HG02623 (cell line): ENCODE results near the gene BMPER.

Experiments used
- ATAC-seq: cut with Tn5 transposase; IDR thresholded peaks from one replicate; pipeline ENCODE4 v1.9.1; 2021; ENCODE audit warnings: moderate library complexity; ENCODE audit not compliant: unreplicated experiment

Gene BMPER

DNA sequence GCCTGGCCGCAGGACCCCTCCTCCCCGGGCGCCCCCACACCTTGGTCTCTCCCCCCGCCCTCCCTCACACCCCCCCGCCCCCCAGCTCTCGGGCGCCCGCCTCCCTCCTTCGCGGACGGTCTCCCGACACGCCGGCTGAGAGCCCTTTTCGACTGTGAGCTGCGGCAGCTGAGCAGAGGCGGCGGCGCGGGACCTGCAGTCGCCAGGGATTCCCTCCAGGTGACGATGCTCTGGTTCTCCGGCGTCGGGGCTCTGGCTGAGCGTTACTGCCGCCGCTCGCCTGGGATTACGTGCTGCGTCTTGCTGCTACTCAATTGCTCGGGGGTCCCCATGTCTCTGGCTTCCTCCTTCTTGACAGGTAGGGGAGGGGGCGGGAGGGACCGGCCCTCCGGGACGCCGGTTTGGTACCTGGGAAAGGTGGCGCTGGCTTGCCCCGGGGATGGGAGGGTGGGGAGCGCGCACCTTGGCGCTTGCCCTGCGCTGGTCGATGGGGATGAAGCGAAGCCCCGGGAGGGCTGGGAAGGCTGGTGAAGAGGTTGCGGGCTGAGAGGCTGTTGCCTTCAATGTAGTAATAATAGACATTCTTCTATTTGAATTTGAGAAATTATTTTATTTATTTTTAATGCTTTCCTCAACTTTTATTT lies at the start of gene BMPER:
Gene BMPER (plus strand): TSS at position 151 of the 644 bp plus-strand sequence. CDS start 75 bp downstream, at position 226.
- no peak for ATAC-seq

DNA sequence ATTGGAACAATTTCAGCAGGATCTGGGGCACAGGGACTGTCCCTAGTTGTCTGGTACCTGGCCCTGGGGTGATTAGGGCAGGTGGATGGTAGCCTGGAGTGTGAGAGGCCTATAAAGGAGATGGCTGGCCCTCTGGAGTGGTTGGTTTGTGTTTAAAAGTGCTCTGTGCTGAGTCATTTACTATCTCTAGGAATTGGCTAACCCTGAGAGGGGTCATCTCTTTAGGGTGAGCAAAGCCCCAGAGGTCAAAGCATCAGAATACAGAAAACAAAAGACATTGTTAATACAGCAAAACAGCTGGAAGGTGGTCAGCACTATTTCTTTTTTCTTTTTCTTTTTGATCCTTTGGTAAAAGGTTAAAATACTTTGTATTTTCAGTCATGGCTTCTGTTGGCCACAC lies 43.4 kb upstream of the BMPER start:
- ATAC-seq = no peak

DNA sequence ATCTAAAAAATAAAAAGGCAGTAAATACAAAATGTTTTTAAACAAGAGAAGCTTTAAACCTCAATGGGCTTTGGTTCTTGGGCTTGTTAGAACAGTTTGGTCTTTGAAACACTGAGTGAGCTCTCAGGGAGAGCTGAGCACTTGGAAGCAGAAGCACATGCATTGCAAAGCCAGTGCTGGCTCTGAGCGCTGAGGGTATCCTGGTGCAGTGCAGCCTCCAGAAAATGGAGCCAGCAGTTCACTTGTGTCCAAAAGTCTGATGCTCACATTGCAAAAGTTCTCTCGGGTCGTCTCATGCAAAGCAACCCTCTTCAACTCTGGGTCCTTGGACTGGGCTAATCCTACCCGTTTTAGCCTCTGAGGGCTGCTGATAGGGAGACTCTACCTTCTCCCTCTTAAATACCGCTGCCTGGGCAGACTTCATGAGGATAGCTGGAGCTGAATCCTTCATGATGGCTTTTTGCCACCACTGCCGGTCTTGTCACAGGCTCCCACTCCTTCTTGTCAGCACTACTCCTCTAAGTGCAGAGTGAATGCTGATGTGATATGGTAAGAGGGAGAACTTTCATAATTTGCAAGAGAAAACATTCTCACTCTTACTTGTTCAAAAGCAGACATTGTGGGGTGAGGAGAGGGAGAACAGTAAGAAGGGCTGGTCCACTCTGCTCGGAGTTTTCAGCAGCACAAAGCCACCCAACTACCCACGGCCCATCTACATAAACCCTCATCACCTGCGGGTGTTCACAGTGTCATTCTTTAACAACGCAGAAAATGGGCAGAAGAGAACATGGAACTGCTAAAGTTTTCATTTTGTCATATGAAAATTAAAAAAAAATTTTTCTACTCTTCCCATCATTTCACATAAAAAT lies 42.2 kb upstream of the BMPER start:
- no peak for ATAC-seq

DNA sequence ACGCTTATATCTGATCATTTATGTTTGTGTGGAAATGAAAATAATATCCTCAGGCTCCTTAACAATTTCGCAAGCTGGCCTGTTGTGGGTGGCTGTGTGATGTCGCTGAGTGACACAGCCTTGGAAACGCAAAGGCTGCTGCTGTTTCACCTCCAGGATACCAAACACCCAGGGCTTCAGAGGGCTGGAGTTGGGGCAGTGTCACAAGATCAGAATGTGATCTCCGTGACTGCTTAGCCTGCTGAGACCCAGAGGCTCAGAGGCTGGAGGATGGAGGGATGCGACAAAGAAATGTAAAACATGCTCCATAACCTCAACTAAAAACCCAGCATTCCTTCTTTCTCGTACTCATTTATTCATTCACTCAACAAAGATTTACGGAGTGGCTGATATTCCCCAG lies 37.2 kb upstream of the BMPER start:
- no peak for ATAC-seq

DNA sequence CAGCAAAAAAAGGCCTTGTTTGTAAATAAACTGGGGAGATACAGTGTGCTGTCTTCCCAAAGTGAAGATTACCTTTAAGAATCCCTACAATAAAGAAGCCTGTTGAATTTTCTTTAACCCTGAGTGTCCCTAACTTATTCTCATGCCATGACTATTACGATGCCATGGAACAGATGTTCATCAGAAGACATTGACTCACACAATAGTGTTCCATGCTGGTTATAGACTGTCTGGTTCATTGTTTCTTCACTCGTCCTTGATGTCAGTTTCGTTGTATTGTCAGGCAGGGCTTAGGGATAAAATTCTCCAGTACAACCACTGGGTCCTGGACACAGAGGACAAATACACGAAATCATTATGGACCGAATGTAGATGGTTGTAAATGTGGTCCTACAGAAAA lies 36.2 kb upstream of the BMPER start:
- no peak for ATAC-seq

DNA sequence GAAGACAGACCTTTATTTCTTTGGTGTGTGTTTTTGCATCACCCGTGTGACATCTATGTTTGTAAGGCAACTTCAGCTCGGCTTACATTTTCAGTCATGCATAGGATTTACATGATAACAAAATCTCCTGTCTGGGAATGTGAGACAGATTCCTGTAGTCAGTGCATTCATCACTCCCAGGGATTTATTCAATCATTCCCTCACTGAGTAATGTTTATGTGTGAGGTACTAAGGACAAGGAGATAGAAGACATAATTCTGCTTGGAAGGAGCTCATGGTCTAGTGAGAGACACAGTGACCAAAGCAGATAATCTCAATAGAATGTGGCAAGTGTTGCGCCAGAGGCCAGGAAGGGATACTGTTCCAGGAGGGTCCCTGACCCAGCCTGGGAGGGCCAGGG lies 35.2 kb upstream of the BMPER start:
- no peak for ATAC-seq

DNA sequence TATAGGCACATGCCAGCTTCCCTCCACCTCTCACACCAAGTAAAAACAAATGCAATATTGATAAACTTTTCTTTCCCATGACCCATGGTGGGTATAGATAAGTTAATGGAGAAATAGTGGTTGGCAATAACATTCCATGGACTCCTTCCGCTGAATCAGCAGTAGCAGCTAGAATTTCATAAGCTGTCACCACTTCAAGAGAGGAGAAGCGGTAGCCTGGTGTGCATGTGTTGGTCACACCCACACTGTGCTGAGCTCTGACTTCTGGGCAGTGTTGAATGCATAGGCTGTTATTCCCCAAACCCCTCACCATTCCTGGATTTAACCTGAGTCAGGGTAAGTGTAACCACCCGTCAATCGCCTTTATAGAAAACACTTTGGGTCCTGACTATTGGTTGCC lies 32.5 kb upstream of the BMPER start:
- no peak for ATAC-seq

DNA sequence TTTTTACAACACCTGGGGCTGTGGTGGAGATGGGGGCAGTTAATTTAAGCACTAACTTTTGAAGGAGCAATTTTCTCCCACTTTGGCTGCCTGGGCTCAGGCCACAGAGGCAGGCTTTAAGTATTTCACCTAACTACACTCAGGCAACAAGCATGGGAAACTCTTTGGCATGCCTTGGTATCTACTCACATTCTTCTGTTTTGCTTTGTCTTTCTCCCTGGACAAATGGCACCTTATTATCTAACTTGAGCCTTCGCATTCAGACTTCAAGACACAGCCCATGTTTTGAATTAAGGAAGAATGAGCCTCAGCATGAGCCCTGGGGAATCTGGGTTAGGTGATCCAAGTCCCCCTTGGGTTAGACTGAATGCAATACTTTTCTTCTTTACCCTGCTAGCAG lies 31.8 kb upstream of the BMPER start:
- ATAC-seq = no peak

DNA sequence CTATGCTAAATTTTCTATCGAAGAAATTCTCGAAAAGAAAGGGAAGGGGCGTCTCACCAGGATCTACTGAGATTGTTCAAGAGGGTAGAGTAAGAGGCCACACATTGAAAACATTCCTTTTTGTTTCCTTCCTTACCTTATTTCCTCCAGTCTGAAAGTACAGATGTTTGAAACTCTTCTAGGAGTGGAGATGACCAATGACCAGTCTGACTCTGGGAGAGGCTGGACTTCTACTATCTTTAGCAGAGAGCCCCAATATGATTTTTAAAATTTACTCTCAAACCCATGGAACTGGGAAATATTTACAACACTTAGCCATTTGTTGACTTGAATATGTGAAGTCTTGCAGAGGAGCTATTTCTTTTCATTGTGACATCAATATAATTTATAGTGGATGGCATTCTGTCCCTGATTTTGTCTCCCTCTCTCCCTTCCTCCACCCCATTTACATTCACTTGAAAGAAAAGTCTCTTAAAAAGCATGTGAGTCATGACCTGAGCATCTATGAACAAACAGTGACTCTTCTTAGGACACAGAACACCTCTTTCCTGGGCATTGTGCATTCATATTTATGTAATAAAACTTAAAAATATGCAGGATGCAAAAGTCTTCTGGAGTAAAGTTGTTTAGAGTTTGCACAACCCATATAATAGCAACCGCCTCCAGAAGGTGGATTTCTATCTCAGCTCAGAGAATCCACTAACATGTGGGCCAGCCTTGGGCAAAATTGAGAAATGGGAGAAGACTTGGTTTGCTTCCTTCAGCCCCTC lies 31.2 kb upstream of the BMPER start:
- ATAC-seq = no peak

DNA sequence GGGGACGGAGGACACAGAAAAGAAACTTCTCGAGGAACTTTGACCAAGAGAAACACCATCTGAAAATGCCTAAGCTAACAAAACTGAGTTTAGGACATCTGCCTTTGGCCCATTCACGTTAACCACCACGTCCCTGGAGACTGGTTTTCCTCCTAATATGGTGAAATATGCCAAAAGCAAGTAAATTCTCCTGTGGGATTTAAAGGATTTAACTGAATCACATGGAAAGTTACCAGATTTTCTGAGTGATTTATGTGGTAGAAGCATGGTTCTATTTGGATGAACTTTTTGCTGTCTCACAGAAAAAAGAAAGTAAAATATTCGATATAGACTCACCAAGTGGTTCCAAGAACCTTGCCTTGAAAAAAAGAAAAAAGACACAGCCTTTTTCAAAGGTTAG lies 30.4 kb upstream of the BMPER start:
- no peak for ATAC-seq

DNA sequence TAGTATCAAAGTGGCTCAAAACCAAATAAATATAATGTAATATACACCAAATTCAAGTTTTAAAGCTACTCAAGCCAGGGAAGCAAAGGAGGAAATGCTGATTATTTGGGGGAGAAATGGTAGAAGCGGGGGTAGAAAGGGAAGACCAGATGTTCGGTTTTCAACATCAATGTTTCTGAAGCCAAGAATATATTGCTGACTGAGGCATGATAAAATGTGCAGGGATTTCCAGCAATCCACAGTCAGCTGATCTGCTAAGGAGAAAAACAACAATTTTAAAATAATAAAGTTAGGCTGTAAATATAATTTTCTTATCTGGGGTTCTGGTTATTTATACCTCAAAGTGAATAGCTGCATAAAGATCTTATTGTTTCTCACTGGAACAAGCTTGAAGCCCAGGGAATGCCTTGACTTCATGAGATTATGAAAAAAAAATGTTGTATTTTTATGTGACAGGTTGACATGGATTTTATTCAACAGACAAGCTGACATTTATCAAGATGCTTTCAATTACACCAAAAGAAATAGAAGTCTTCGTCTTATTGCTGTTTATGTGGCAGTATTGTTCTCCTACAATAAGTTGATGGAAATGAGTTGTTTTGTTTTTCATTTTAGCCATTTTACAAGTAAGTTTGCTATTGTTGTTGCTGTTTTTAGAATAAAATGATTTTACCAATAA lies 28.6 kb upstream of the BMPER start:
- no peak for ATAC-seq

DNA sequence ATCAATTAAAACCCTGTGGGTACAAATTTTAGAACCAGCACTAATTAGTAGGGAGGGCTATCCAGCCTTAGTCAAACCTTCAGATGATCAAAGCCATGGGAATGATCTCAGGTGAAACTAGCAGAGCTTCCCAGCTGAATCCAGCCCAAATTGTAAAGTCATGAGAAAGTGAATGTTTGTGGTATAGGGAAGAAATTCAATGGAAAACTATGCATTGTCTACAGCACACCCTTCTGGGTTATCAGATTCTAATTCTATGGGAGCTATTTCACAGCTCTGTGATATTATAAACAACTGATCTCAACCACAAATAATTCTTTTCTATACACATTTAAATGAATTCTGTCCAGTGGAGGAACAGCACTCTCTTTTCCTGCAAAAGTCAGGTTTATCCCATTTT lies 24.6 kb upstream of the BMPER start:
- no peak for ATAC-seq

DNA sequence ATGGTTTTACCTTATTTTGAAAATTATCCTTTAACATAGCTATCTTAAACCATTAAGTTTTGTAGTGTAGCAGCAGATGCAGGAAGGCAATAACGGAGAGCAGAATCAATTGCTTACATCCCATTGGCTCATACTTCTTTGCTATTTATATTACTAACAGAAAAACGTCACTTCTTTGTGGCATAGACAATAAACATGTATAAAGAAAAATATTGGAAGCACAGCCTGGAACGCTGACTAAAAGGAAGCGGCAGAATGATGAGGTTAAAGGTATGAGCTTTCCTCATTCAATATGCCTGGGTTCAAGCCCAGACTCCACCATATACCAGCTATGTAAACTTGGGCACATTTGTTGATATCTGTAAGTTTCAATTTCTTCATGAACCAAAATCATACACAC lies 24.0 kb upstream of the BMPER start:
- ATAC-seq = no peak

DNA sequence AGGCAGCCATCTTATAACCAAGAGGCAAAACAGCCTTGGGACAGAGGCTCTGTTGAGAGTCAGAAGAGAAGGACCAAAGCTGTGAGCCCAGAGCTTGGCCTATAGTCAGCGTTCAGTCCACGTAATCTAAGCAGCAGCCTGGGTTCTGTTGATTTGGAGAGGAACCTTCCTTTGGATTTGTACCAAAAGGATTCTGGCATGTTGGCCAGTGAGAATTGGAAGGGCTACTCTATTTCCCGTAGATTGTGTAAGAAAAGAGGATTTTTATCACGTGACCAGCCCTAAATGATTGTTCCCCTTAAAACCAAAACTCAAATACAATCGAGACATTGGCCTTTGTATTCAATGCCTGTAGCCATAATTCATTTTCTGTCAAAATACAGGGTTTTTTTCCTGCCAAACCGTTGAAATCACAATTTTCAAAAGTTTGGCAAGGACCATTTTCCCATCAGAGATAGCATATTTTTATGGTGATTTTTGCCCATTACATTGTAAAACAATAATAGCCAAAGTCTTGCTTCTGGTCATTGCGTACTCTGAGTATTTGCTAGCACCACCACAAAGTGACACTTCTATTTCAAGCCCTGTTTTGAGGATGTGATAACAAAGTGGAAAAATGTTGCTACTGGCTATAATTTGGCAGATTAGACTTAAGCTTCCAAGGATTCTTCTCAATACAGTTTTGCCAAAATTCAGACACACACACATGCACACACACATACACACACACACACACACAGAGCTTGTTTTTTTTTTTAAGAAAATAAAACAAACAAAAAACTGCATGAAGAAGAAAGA lies 23.1 kb upstream of the BMPER start:
- ATAC-seq = no peak

DNA sequence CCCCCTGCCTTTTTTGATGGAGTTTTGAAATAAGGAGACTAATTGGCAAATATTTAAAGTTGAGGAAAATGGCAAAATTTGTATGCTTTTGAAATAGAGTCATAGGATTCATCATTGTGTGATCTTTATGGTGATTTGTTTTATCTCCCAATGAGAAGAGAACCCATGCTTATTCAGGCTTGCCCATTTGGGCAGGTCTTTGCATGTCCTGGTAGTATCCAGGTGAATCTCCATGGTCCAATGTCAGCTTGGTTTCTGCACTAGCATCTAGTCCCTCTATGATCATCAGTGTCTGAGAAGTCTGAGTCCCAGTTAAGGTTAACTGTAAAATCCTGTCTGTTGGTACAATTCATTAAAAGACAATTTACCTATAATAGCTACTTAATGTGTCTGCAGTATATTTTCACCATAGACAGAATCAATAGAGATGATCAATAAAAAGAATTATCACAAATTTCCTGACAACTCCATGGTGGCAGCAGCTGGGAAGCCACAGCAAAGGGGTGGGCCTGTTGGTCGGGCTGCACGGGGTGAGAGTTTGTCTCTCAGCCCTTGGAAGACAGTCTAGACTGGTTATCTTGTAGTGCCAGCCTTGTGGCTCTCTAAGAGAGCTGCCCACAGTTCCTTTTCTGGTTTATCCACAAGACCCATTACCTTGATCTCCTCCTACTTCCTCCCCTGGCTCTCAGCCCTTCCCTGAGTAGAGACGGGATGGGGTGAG lies 22.2 kb upstream of the BMPER start:
- ATAC-seq = no peak

DNA sequence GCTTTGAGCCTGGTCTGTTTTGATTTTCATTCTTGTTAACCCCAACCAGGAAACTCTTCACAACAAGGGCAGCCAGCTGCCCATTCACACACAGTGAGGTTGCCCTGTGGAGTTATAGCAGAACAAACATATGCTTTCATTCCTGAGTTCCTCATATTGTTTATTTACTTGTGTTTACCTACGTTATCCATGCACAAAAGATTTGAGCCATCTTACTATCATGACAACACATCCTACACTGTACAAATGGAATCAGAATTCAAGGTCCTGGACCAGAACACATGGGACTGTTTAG lies 21.7 kb upstream of the BMPER start:
- ATAC-seq = no peak

DNA sequence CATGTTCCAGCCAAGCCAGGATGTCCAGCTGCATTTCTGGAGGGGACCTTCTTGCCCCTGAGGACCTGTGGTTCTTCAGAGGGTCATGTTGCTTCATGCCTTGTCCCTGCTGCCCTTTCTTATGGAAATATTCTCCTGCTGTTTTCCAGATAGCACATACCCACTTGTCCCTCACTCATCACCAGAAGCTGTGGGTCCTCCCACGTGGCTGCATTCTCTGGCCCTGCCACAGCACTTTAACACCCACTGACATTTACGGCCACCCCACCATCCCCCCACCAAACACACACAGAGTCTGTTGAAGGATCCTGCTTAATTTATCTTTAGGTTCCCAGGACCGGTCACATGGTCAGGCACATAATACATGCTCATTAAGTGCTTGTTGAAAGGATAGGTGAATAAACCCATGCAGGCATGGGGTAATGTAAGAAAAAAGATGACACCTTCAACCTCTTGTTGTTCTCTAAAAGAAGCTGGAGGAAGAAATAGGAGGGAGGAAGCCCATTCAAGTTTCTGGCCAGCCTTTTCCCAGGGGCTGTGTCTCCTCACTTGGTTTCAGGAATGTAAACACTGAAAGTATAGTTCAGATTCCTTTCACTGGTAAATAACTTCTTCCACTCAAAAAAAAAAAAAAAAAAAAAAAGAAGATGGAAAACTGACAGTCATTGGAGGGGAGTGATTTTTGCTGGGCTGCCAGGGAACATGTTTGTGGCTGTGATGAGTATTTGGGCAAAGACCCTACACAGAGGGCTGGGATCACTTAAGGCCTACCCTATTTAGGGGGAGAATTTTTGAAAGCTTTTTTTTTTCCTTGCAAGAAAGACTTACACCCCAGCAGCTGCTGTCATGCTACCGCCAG lies 19.8 kb upstream of the BMPER start:
- no peak for ATAC-seq

DNA sequence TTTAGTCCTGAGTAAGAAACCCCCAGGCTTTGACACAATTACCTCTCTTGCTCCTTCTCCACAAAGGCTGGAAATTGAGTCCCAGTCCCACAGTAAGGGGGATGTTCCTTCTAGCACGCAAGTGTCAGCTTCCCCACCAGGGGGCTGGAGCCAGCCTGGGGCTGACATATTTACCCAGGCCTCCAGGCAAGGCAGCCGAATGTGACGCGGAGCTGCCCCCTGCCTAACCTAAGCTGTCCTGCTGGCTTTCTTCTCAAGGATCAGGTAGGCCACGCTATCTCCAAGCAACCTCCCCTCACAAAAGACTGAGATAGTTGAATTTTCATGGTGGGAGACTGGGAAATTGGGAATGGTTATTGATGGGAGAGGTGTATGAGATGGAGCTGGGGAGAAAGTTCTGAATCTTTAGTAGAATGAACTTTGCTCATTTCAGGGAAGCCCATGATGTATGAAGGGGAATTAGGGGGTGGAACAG lies 19.2 kb upstream of the BMPER start:
- ATAC-seq = no peak
